HCT116 (cell line): Measurements from ENCODE around the gene CCDC121. TPM values are rescaled to one million over a fixed set of nuclear protein-coding genes. Genes with fewer than 3 reads are reported as not detected.

ENCODE experiments used
- ATAC-seq: fragments of 200-7000 bp; cut with Tn5 transposase; 2 replicates; pipeline ENCODE4 v1.9.1; 2020; ENCODE audit warnings: mild to moderate bottlenecking, moderate library complexity
- BruUV-seq: library from RNA; stranded (reverse); fragments of 400-500 nt; replicated peaks from 2 replicates; lab custom pipeline; 2021; lab: Mats Ljungman, UMichigan
- CTCF ChIA-PET: fragments of 300-600 bp; sonication (Branson Sonifier 250); formaldehyde crosslinking; loops from one replicate; lab custom pipeline; 2021; ENCODE audit warnings: antibody characterized with exemption; lab: Charles Lee
- POLR2A ChIA-PET: fragments of 300-600, 350-600 bp; sonication (Branson Sonifier 250); formaldehyde crosslinking; loops from one replicate; lab custom pipeline; 2021; ENCODE audit warnings: antibody characterized with exemption; lab: Charles Lee
- RAD21 ChIA-PET, 2 experiments: fragments of 300-600 bp; sonication (Branson Sonifier 250); formaldehyde crosslinking; loops; one replicate each; lab custom pipeline; 2023; ENCODE audit warnings: low total read pairs in 2 of 2; ENCODE audit not compliant: uncharacterized antibody in 2 of 2, unreplicated experiment in 2 of 2, low non-redundant PET in 1 of 2; lab: Charles Lee
- DNase-seq: peaks from one replicate; pipeline ENCODE4 v3.0.0-alpha.2; 2010; ENCODE audit warnings: low read depth, low spot score
- H2AFZ ChIP-seq: fragments of 200-600 bp; shearing (Covaris generic), sonication (generic); 2 replicates; pipeline ENCODE4 v1.6.1; 2017; ENCODE audit warnings: low read depth, mixed run types, mixed read lengths, antibody characterized with exemption, low read length; ENCODE audit not compliant: poor library complexity, severe bottlenecking
- H3K27ac ChIP-seq: 2 replicates; pipeline ENCODE4 v1.5.1; 2012; ENCODE audit warnings: low read depth, low read length
- H3K27me3 ChIP-seq: fragments of 200-600 bp; sonication (generic); 2 replicates; pipeline ENCODE4 v1.6.1; 2016; ENCODE audit warnings: mixed run types, low read length, mixed read lengths; ENCODE audit not compliant: insufficient read depth
- H3K36me3 ChIP-seq, 2 experiments: fragments of 200-500 bp in 1 of 2; fragments of 200-600 bp in 1 of 2; sonication (Bioruptor generic) in 1 of 2; sonication (generic) in 1 of 2; 2 replicates each; pipeline versions ENCODE4 v1.5.1 to v1.6.1; 2014 to 2016; ENCODE audit warnings: low read length in 2 of 2, inconsistent platforms in 1 of 2, mixed read lengths in 1 of 2, mixed run types in 1 of 2; ENCODE audit not compliant: insufficient read depth in 2 of 2, control insufficient read depth in 1 of 2
- H3K4me1 ChIP-seq, 2 experiments: fragments of 200-600 bp in 1 of 2; sonication (generic) in 1 of 2; 2 replicates each; pipeline versions ENCODE4 v1.5.1 to v1.6.1; 2012 to 2017; ENCODE audit warnings: low read length in 2 of 2, inconsistent platforms in 1 of 2, mild to moderate bottlenecking in 1 of 2, mixed read lengths in 1 of 2, mixed run types in 1 of 2, moderate library complexity in 1 of 2; ENCODE audit not compliant: insufficient read depth in 2 of 2, control insufficient read depth in 1 of 2
- H3K4me2 ChIP-seq: fragments of 200-600 bp; sonication (generic); 2 replicates; pipeline ENCODE4 v1.6.1; 2017; ENCODE audit warnings: mixed run types, low read length, mixed read lengths
- H3K4me3 ChIP-seq, 2 experiments: fragments of 200-600 bp in 1 of 2; sonication (generic) in 1 of 2; replicated peaks in 1 of 2; 2 replicates each; pipeline ENCODE4 v1.5.1; 2011 to 2016; ENCODE audit warnings: low read length in 2 of 2, control low read depth in 1 of 2, low read depth in 1 of 2, mild to moderate bottlenecking in 1 of 2, mixed read lengths in 1 of 2, mixed run types in 1 of 2
- H3K79me2 ChIP-seq: fragments of 200-600 bp; sonication (generic); 2 replicates; pipeline ENCODE4 v1.6.1; 2017; ENCODE audit warnings: mild to moderate bottlenecking, mixed run types, low read length, moderate library complexity, mixed read lengths; ENCODE audit not compliant: insufficient read depth
- H3K9ac ChIP-seq: fragments of 200-600 bp; sonication (generic); 2 replicates; pipeline ENCODE4 v1.6.1; 2016; ENCODE audit warnings: low read length, mixed read lengths
- H3K9me2 ChIP-seq: fragments of 200-600 bp; sonication (generic), shearing (Covaris generic); 2 replicates; pipeline ENCODE4 v1.6.1; 2017; ENCODE audit warnings: mixed run types, mild to moderate bottlenecking, moderate library complexity; ENCODE audit not compliant: insufficient read depth
- H3K9me3 ChIP-seq, 2 experiments: fragments of 200-500 bp in 1 of 2; fragments of 200-600 bp in 1 of 2; sonication (Bioruptor generic) in 1 of 2; sonication (generic) in 1 of 2; 2 replicates each; pipeline ENCODE4 v1.6.1; 2014 to 2017; ENCODE audit warnings: low read length in 2 of 2, mixed read lengths in 2 of 2, inconsistent platforms in 1 of 2, low read depth in 1 of 2, mild to moderate bottlenecking in 1 of 2, mixed run types in 1 of 2, moderate library complexity in 1 of 2; ENCODE audit not compliant: control insufficient read depth in 1 of 2, insufficient read depth in 1 of 2
- H4K20me1 ChIP-seq: fragments of 200-600 bp; sonication (generic), shearing (Covaris generic); 2 replicates; pipeline ENCODE4 v1.6.1; 2017; ENCODE audit warnings: mixed run types, mild to moderate bottlenecking, moderate library complexity; ENCODE audit not compliant: insufficient read depth
- CBX3 ChIP-seq: IDR thresholded peaks from 2 replicates; pipeline ENCODE4 v1.6.1; 2012; ENCODE audit warnings: low read depth
- ELF1 ChIP-seq: IDR thresholded peaks from 2 replicates; pipeline ENCODE4 v1.6.1; 2012; ENCODE audit warnings: low read depth, borderline replicate concordance
- EZH2 ChIP-seq: fragments of 200-600 bp; sonication (generic); IDR thresholded peaks from 2 replicates; pipeline ENCODE4 v1.6.1; 2017; ENCODE audit warnings: antibody characterized with exemption, mixed run types
- EZH2phosphoT487 ChIP-seq: fragments of 200-600 bp; IDR thresholded peaks from 2 replicates; pipeline ENCODE4 v1.6.1; 2018; ENCODE audit warnings: antibody characterized with exemption, borderline replicate concordance
- FOSL1 ChIP-seq: IDR thresholded peaks from 2 replicates; pipeline ENCODE4 v1.6.1; 2012; ENCODE audit warnings: low read depth
- POLR2A ChIP-seq: IDR thresholded peaks from 2 replicates; pipeline ENCODE4 v1.7.0; 2011; ENCODE audit warnings: borderline replicate concordance; ENCODE audit not compliant: insufficient read depth, insufficient read length; ENCODE audit errors: extremely low read depth
- POLR2AphosphoS5 ChIP-seq: IDR thresholded peaks from 2 replicates; pipeline ENCODE4 v1.6.1; 2011; ENCODE audit warnings: mild to moderate bottlenecking, low read depth, low read length, moderate library complexity
- RAD21 ChIP-seq: IDR thresholded peaks from 2 replicates; pipeline ENCODE4 v1.6.1; 2012; ENCODE audit warnings: low read depth, mild to moderate bottlenecking
- SIN3A ChIP-seq: IDR thresholded peaks from 2 replicates; pipeline ENCODE4 v1.6.1; 2012; ENCODE audit warnings: low read depth
- SP1 ChIP-seq: IDR thresholded peaks from 2 replicates; pipeline ENCODE4 v1.6.1; 2012; ENCODE audit warnings: low read depth
- TCF7L2 ChIP-seq: IDR thresholded peaks from 2 replicates; pipeline ENCODE4 v1.7.0; 2011; ENCODE audit warnings: borderline replicate concordance, inconsistent platforms; ENCODE audit not compliant: insufficient read depth, insufficient read length; ENCODE audit errors: extremely low read depth
- YY1 ChIP-seq: IDR thresholded peaks from 2 replicates; pipeline ENCODE4 v1.6.1; 2011; ENCODE audit warnings: low read length, low read depth, moderate library complexity, mild to moderate bottlenecking; ENCODE audit not compliant: insufficient replicate concordance; ENCODE audit errors: extremely low read depth
- intact Hi-C: fragments of 100-400 bp; cut with micrococcal nuclease; formaldehyde crosslinking; loops from 2 replicates; pipeline ENCODE4 v1.10.0; 2022
- total RNA-seq: library from RNA; stranded (reverse); gene quantifications from one replicate; pipeline ENCODE4 v1.2.1, GENCODE V29; 2021; ENCODE audit not compliant: unreplicated experiment
- TF ChIP-seq, protein P1 (sequence below), 3 experiments: fragments of 200-600 bp in 1 of 3; sonication (generic) in 1 of 3; IDR thresholded peaks in 2 of 3; conservative IDR thresholded peaks in 1 of 3; 2 replicates each; pipeline ENCODE4 v1.5.1; 2012 to 2017; ENCODE audit warnings: low read depth in 2 of 3, low read length in 2 of 3, antibody characterized with exemption in 1 of 3, borderline replicate concordance in 1 of 3, control low read depth in 1 of 3, mild to moderate bottlenecking in 1 of 3, mixed read lengths in 1 of 3, mixed run types in 1 of 3, moderate library complexity in 1 of 3; ENCODE audit not compliant: insufficient read depth in 1 of 3
- TF ChIP-seq, protein P2 (sequence below): IDR thresholded peaks from 2 replicates; pipeline ENCODE4 v1.6.1; 2012
- TF ChIP-seq, protein P3 (sequence below): IDR thresholded peaks from 2 replicates; pipeline ENCODE4 v1.6.1; 2011; ENCODE audit warnings: mild to moderate bottlenecking, low read length, moderate library complexity; ENCODE audit not compliant: insufficient replicate concordance; ENCODE audit errors: extremely low read depth

Gene CCDC121
- total RNA-seq, 1 experiment from 2014 or later, result 2.1 TPM

DNA sequence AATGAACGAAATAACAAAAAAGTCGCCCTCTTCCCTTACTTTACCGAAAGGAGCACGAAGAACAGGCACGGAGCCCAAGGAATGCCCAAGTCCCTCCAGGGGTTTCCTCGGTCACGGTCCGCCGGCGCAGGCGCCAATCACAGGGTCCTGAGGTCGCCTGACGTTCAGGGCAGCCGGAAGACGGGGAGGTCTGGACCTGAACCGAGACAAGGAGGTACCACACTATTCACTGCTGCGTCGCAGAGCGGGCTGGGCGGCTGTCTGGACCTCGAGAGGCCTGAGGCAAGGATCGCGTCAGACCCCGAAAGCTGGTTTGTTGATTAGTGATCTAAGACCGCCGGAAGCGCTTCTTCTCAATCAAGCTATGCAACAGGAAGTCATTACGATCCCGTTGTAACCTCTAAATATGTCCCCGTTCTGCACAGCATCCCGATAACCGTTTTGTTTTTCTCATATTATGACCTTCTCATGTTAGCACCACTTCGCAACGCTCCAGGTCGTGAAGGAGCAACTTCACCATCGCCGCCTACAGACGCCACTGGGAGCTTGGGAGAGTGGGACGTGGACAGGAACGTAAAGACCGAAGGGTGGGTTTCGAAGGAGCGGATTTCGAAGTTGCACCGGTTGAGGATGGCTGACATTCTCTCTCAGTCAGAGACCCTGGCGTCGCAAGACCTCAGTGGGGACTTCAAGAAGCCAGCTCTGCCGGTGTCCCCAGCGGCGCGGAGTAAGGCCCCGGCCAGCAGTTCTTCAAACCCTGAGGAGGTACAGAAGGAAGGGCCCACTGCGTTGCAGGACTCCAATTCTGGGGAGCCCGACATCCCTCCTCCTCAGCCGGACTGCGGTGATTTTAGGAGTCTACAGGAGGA, 34.7 kb upstream of the CCDC121 start, which contains the start of the genes SLC4A1AP and SUPT7L (continued):
- TF ChIP-seq SP1, result peak; percentile 70; the same call in 1 of the 2 replicates
- TF ChIP-seq, protein P1, sequence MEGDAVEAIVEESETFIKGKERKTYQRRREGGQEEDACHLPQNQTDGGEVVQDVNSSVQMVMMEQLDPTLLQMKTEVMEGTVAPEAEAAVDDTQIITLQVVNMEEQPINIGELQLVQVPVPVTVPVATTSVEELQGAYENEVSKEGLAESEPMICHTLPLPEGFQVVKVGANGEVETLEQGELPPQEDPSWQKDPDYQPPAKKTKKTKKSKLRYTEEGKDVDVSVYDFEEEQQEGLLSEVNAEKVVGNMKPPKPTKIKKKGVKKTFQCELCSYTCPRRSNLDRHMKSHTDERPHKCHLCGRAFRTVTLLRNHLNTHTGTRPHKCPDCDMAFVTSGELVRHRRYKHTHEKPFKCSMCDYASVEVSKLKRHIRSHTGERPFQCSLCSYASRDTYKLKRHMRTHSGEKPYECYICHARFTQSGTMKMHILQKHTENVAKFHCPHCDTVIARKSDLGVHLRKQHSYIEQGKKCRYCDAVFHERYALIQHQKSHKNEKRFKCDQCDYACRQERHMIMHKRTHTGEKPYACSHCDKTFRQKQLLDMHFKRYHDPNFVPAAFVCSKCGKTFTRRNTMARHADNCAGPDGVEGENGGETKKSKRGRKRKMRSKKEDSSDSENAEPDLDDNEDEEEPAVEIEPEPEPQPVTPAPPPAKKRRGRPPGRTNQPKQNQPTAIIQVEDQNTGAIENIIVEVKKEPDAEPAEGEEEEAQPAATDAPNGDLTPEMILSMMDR (IDR thresholded peaks at IDR 0.05 in 2 of 3, conservative IDR thresholded peaks at IDR 0.05 in 1 of 3; ENCODE audit: borderline replicate concordance in 1 of 3, insufficient read depth in 1 of 3, low read depth in 2 of 3, low read length in 2 of 3), result 0 out of 6 replicates have a peak, but pooled peaks of 1 of the 3 experiments have one; percentile 17
- no peak for TF ChIP-seq EZH2
- no peak for TF ChIP-seq EZH2phosphoT487
- peak; percentile 70 for TF ChIP-seq SIN3A
- peak; percentile 67 for TF ChIP-seq POLR2A
- TF ChIP-seq, protein P2, sequence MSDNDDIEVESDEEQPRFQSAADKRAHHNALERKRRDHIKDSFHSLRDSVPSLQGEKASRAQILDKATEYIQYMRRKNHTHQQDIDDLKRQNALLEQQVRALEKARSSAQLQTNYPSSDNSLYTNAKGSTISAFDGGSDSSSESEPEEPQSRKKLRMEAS, result peak; percentile 71; the same call in 1 of the 2 replicates
- TF ChIP-seq POLR2AphosphoS5, result peak; percentile 82
- peak; percentile 93 for TF ChIP-seq YY1

DNA sequence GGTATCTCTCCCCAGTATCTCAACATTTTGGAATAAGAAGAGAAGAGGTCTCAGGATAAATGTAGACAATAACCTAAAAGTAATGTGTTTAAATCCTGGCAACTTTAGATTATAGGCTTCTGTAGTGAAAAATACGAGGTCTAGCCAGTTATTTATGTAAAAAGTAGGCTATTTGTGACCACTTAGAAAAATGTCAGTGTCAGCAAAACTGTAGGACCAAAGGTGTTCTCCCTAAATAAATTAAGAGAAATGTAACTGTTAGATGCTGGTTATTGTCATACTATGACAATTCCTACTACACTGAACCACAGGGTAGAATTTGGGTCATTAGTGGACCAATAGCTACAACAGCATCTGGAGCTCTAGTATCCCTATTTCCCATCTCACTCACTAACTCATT, 32.6 kb upstream of the CCDC121 start:
- ChIA-PET RAD21 (no interaction called here), POLR2A (no interaction called here), CTCF (no interaction called here)
- ATAC-seq (no peak), DNase-seq (no peak)
- Histone ChIP-seq H3K4me2 (no peak overlapping the region), H3K4me3 (no peak overlapping the region), H3K4me1 (peaks cover 7 to 17% of the 10 kb centered on the region in 2 experiments), H3K27me3 (no peaks in the 10 kb centered on the region), H3K9me3 (no peaks in the 10 kb centered on the region), H4K20me1 (no peaks in the 10 kb centered on the region), H3K79me2 (peaks cover 51% of the 10 kb centered on the region), H3K36me3 (peaks cover 25 to 32% of the 10 kb centered on the region in 2 experiments), H3K9ac (no peak overlapping the region), H2AFZ (no peak overlapping the region), H3K27ac (no peak overlapping the region), H3K9me2 (no peaks in the 10 kb centered on the region)
- no TSS peak for BruUV-seq
- intact Hi-C loops, result loop anchor here (5.0 kb wide), 1 partner anchor 254 kb away; the partner anchor contains the start of gene PPM1G
- TF ChIP-seq POLR2AphosphoS5, result no peak
- TF ChIP-seq SP1, result no peak
- no peak for TF ChIP-seq TCF7L2
- TF ChIP-seq RAD21, result no peak
- TF ChIP-seq, protein P2, result no peak
- TF ChIP-seq, protein P3, sequence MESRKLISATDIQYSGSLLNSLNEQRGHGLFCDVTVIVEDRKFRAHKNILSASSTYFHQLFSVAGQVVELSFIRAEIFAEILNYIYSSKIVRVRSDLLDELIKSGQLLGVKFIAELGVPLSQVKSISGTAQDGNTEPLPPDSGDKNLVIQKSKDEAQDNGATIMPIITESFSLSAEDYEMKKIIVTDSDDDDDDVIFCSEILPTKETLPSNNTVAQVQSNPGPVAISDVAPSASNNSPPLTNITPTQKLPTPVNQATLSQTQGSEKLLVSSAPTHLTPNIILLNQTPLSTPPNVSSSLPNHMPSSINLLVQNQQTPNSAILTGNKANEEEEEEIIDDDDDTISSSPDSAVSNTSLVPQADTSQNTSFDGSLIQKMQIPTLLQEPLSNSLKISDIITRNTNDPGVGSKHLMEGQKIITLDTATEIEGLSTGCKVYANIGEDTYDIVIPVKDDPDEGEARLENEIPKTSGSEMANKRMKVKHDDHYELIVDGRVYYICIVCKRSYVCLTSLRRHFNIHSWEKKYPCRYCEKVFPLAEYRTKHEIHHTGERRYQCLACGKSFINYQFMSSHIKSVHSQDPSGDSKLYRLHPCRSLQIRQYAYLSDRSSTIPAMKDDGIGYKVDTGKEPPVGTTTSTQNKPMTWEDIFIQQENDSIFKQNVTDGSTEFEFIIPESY, result no peak
- TF ChIP-seq ELF1, result no peak
- TF ChIP-seq, protein P1 (IDR thresholded peaks at IDR 0.05 in 2 of 3, conservative IDR thresholded peaks at IDR 0.05 in 1 of 3; ENCODE audit: borderline replicate concordance in 1 of 3, insufficient read depth in 1 of 3, low read depth in 2 of 3, low read length in 2 of 3), result no peak
- TF ChIP-seq FOSL1, result no peak
- no peak for TF ChIP-seq EZH2
- no peak for TF ChIP-seq CBX3
